Gastroesophageal sphincter (tissue), 4 donors: ENCODE data around the gene DZIP1. TPM values are rescaled to one million over a fixed set of nuclear protein-coding genes. Genes with fewer than 3 reads are reported as not detected.

Experiments
- ATAC-seq: fragments of 150-250 bp; one replicate; pipeline ENCODE4 v1.9.1; 2016; ENCODE audit warnings: mild to moderate bottlenecking, moderate library complexity
- H3K27ac ChIP-seq, 4 donors: fragments of 200-600 bp; sonication (generic) in 3 of 4; 1 replicate in 3 of 4; 2 replicates in 1 of 4; pipeline ENCODE4 v1.5.1; 2016 to 2019
- H3K27me3 ChIP-seq: fragments of 200-600 bp; sonication (generic); one replicate; pipeline ENCODE4 v1.5.1; 2019
- H3K36me3 ChIP-seq, 2 donors: fragments of 200-600 bp; sonication (generic); one replicate each; pipeline ENCODE4 v1.5.1; 2019; ENCODE audit warnings: control low read depth in 1 of 2
- H3K4me1 ChIP-seq, 3 donors: fragments of 200-600 bp; sonication (generic); 1 replicate in 2 of 3; 2 replicates in 1 of 3; pipeline ENCODE4 v1.5.1; 2016 to 2019; ENCODE audit warnings: control low read depth in 2 of 3
- H3K4me3 ChIP-seq, 2 donors: fragments of 200-600 bp; sonication (generic); one replicate each; pipeline ENCODE4 v1.5.1; 2019; ENCODE audit warnings: mild to moderate bottlenecking in 1 of 2, moderate library complexity in 1 of 2
- H3K9me3 ChIP-seq, 3 donors: fragments of 200-600 bp; sonication (generic); one replicate each; pipeline ENCODE4 v1.5.1; 2017 to 2019; ENCODE audit warnings: control low read depth in 2 of 3
- EP300 ChIP-seq: sonication (generic); formaldehyde crosslinking; IDR thresholded peaks from one replicate; pipeline ENCODE4 v1.6.1; 2017; ENCODE audit warnings: antibody characterized with exemption, mild to moderate bottlenecking
- POLR2A ChIP-seq, 2 donors: fragments of 450-650 bp; IDR thresholded peaks; one replicate each; pipeline ENCODE4 v1.6.1; 2017; ENCODE audit warnings: antibody characterized with exemption in 2 of 2, mild to moderate bottlenecking in 2 of 2, moderate library complexity in 1 of 2
- POLR2AphosphoS5 ChIP-seq: sonication (generic); formaldehyde crosslinking; IDR thresholded peaks from one replicate; pipeline ENCODE4 v1.6.1; 2017; ENCODE audit warnings: antibody characterized with exemption
- WGBS, 2 donors: methylation state at CpG; one replicate each; pipeline ENCODE4 v1.1.5; 2018; ENCODE audit warnings: low coverage in 1 of 2; 5-methylcytosine and 5-hydroxymethylcytosine counted together
- total RNA-seq, 4 donors: library from RNA; depleted of rRNA; stranded (reverse); fragments of >200 nt; gene quantifications; one replicate each; pipeline ENCODE4 v1.1.0, GENCODE V29; 2016
- TF ChIP-seq, protein P1 (sequence below), 4 experiments: fragments of 200-600 bp in 2 of 4; fragments of 450-650 bp in 2 of 4; sonication (generic) in 1 of 4; IDR thresholded peaks; one replicate each; pipeline ENCODE4 v1.5.1; 2017 to 2019; ENCODE audit warnings: antibody characterized with exemption in 4 of 4, mild to moderate bottlenecking in 2 of 4, moderate library complexity in 2 of 4

DZIP1 gene
- total RNA-seq, 4 donors from 2014 or later: 17.7 to 39.1 (median 28.6) TPM

DNA sequence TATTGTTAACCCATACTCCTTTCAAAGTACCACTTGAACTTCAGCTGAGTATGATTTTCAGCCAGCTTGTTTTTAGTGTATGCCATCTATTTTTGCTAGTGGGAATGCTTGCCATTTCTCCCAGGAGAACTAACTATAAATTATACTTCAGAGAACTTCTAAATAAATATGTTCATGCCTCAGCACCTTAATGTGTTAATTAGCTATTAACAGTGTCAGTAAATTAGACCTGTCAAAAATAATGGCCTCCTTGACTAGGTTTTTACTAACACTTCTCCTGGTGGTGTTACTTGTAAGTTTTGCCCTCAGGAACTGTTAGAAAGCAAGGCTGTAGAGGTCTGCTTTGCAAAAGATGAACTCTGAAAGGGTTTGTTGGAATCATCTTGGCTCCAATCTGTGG is 87.5 kb downstream of the DZIP1 start:
- no peak overlapping the region for H3K27ac ChIP-seq
- no peaks in the 10 kb centered on the region for H3K9me3 ChIP-seq
- H3K4me1 ChIP-seq: peaks cover 0 to 14% (median 0%) of the 10 kb centered on the region in 3 donors
- no peaks in the 10 kb centered on the region for H3K36me3 ChIP-seq
- no peak for ATAC-seq
- H3K4me3 ChIP-seq: no peak overlapping the region
- TF ChIP-seq, protein P1, sequence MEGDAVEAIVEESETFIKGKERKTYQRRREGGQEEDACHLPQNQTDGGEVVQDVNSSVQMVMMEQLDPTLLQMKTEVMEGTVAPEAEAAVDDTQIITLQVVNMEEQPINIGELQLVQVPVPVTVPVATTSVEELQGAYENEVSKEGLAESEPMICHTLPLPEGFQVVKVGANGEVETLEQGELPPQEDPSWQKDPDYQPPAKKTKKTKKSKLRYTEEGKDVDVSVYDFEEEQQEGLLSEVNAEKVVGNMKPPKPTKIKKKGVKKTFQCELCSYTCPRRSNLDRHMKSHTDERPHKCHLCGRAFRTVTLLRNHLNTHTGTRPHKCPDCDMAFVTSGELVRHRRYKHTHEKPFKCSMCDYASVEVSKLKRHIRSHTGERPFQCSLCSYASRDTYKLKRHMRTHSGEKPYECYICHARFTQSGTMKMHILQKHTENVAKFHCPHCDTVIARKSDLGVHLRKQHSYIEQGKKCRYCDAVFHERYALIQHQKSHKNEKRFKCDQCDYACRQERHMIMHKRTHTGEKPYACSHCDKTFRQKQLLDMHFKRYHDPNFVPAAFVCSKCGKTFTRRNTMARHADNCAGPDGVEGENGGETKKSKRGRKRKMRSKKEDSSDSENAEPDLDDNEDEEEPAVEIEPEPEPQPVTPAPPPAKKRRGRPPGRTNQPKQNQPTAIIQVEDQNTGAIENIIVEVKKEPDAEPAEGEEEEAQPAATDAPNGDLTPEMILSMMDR (IDR thresholded peaks at IDR 0.05): no peak
- TF ChIP-seq POLR2AphosphoS5 (no peak), EP300 (no peak), POLR2A (IDR thresholded peaks at IDR 0.05) (no peak)
- peaks cover 55% of the 10 kb centered on the region for H3K27me3 ChIP-seq

DNA sequence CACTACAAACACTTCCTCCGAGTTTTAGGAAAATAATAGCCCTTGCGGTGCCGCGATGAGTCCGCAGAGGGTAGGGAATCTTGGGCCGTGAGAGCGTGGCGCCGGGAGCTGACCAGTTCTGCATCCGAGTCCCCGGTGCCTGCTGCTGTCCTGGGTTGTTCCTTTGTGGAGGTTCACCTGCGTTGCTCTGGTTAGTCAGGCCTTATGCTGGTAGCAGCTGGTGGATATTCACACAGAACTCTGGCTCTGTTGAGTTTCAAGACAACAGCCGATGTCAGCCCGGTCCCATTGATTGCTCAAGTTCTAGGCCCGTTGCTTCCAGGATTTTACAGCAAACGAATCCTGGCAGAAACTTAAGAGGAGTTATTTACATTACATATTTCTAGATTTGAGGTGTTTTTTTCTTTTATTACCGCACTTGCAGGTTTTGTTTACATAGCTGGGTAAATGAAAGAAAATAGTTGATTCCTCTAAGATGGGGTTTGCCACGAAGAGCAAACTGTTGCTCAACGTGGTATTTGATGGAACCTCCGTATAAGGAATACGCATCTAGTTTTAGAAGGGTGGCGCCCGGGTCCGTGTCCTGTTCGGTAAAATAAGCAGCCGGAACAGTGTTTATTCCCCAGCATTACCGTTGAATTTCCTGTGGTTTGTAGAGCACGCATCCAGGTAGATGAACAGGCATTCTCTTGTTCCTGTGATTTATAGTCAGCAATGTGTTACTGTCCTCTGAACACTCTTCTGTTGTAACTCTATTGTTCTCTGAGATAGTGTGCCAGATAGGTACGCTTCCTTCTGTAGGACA is 90.7 kb downstream of the DZIP1 start:
- Histone ChIP-seq H3K4me3 (no peak overlapping the region), H3K9me3 (no peaks in the 10 kb centered on the region), H3K36me3 (no peaks in the 10 kb centered on the region), H3K4me1 (peaks cover 0 to 14% (median 0%) of the 10 kb centered on the region in 3 donors), H3K27ac (no peak overlapping the region), H3K27me3 (peaks cover 67% of the 10 kb centered on the region)
- WGBS, 2 donors: 43 to 59% methylated on average over 17 to 22 of the region's 29 CpGs
- TF ChIP-seq POLR2AphosphoS5 (no peak), EP300 (no peak), POLR2A (IDR thresholded peaks at IDR 0.05) (no peak)
- TF ChIP-seq, protein P1 (IDR thresholded peaks at IDR 0.05): no peak
- no peak for ATAC-seq

DNA sequence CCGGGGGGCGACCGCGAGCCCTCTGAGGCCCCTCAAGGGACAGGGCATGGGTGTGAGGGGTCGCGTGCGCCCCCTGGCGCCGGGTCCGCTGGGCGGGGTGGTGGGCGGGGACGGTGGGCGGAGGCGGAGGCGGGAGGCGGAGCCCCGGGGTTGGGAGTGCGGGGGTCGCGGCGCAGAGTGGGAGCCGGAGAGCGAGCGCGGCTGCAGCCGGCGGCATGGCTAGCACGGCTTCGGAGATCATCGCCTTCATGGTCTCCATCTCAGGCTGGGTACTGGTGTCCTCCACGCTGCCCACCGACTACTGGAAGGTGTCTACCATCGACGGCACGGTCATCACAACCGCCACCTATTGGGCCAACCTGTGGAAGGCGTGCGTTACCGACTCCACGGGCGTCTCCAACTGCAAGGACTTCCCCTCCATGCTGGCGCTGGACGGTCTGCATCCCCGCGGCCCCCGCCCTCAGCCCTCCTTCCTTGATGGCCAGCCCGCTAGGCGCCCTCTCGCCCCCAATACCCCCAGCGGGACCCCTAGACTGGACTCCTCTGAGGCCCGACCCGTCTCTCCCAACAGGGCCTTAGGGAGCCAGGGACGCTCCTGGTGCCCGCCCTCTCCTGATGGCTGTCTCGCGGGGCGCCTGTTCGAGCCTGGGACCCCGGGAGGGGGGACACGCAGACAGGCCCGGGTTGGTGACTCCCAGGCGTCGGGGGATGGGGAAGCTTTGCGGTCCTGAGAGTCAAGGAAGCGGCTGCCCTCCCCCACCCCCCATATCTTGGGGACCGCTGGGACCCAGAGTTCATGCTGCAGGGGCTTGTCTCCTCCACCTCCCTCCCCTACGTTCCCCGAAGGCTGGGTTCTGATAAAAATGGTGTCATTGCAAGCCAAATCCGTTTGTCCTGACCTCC is 91.7 kb downstream of the DZIP1 start, which contains the start of gene CLDN10:
Gene CLDN10, plus strand, starts transcription at position 182 of the 903 bp plus-strand sequence. Its CDS starts 34 bp downstream, at position 216.
- H3K27ac ChIP-seq: no peak within 1 kb of the TSS
- peak; percentile 43 for ATAC-seq
- peaks cover 66% of the 10 kb centered on the region for H3K27me3 ChIP-seq
- peak within 1 kb of the TSS in 1 of 2 donors; percentile 2 for H3K4me3 ChIP-seq
- peaks cover 0 to 14% (median 0%) of the 10 kb centered on the region in 3 donors for H3K4me1 ChIP-seq
- WGBS, 2 donors: 1% methylated on average over 15 of the region's 70 CpGs; no CpG with 5 or more reads in 1 of the 2 donors
- no peak for TF ChIP-seq EP300
- TF ChIP-seq, protein P1 (IDR thresholded peaks at IDR 0.05): no peak
- no peak for TF ChIP-seq POLR2AphosphoS5
- TF ChIP-seq POLR2A (IDR thresholded peaks at IDR 0.05): no peak
- H3K9me3 ChIP-seq: no peaks in the 10 kb centered on the region
- H3K36me3 ChIP-seq: no peaks in the 10 kb centered on the region

DNA sequence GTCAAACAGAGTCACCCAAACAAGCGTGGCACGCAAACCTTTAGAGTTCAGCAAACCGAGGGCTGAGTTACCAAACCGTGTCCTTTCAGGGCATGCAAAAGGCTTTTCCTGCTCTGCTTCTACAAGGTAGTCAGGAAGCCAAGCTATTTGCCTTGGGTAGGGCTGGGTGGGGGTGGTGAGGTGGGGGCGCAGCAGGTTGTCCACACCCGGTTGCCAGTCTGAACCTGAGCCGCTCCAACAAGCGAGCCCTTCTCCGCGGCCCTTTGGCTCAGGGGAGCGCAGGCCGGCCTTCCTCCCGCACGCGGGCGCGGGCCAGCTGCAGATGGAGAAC is 92.3 kb downstream of the DZIP1 start:
- H3K4me1 ChIP-seq: peaks cover 0 to 14% (median 0%) of the 10 kb centered on the region in 3 donors
- TF ChIP-seq, protein P1 (IDR thresholded peaks at IDR 0.05): no peak
- no peak for TF ChIP-seq POLR2AphosphoS5
- no peak for TF ChIP-seq EP300
- TF ChIP-seq POLR2A (IDR thresholded peaks at IDR 0.05): no peak
- no peaks in the 10 kb centered on the region for H3K9me3 ChIP-seq
- no peaks in the 10 kb centered on the region for H3K36me3 ChIP-seq
- 80% methylated on average over 2 of the region's 17 CpGs; no CpG with 5 or more reads in 1 of the 2 donors for WGBS, 2 donors
- peaks cover 72% of the 10 kb centered on the region for H3K27me3 ChIP-seq
- peak overlapping the region in 1 of 2 donors; percentile 2 for H3K4me3 ChIP-seq
- ATAC-seq: no peak
- no peak overlapping the region for H3K27ac ChIP-seq
